ENCODE data around the gene KCTD3. TPM values are rescaled to one million over a fixed set of nuclear protein-coding genes. Genes with fewer than 3 reads are reported as not detected.

The KCTD3 gene
- total RNA-seq, 1 donor from 2014 or later = 76.9 TPM

GRCh38 chr1:215665215-215665614 is 98.1 kb downstream of the KCTD3 start:
- Histone ChIP-seq H3K9me3 (no peaks in the 10 kb centered on the region), H3K4me3 (no peak overlapping the region), H3K27ac (no peak overlapping the region), H3K4me1 (no peaks in the 10 kb centered on the region), H3K27me3 (no peaks in the 10 kb centered on the region), H3K36me3 (no peaks in the 10 kb centered on the region)
- TF ChIP-seq POLR2AphosphoS5 (IDR thresholded peaks at IDR 0.05; ENCODE audit: insufficient read depth in 1 of 2, low read depth in 1 of 2) = no peak
- TF ChIP-seq POLR2A (IDR thresholded peaks at IDR 0.05) = no peak
- no peak for TF ChIP-seq CTCF (IDR thresholded peaks at IDR 0.05)
- no peak for DNase-seq (ENCODE audit: extremely low spot score in 2 of 2)
- intact Hi-C loops (cut with DNase I) = no loop called here

- DNase-seq (ENCODE audit: extremely low spot score in 2 of 2) = no peak
- Histone ChIP-seq H3K27me3 (no peaks in the 10 kb centered on the region), H3K27ac (no peak overlapping the region), H3K4me1 (no peaks in the 10 kb centered on the region), H3K9me3 (no peaks in the 10 kb centered on the region), H3K36me3 (no peaks in the 10 kb centered on the region), H3K4me3 (no peak overlapping the region)
- no peak for TF ChIP-seq CTCF (IDR thresholded peaks at IDR 0.05)
- TF ChIP-seq POLR2AphosphoS5 (IDR thresholded peaks at IDR 0.05; ENCODE audit: insufficient read depth in 1 of 2, low read depth in 1 of 2) = no peak
- TF ChIP-seq POLR2A (IDR thresholded peaks at IDR 0.05) = no peak
- intact Hi-C loops (cut with DNase I) = no loop called here
Measured at GRCh38 chr1:215667761-215668160, 100.7 kb downstream of the KCTD3 start.

GRCh38 chr1:215669806-215670491 is 102.8 kb downstream of the KCTD3 start:
- Histone ChIP-seq H3K4me1 (no peaks in the 10 kb centered on the region), H3K9me3 (no peaks in the 10 kb centered on the region), H3K4me3 (no peak overlapping the region), H3K36me3 (no peaks in the 10 kb centered on the region), H3K27ac (no peak overlapping the region), H3K27me3 (no peaks in the 10 kb centered on the region)
- no peak for TF ChIP-seq POLR2AphosphoS5 (IDR thresholded peaks at IDR 0.05; ENCODE audit: insufficient read depth in 1 of 2, low read depth in 1 of 2)
- intact Hi-C loops (cut with DNase I) = no loop called here
- no peak for DNase-seq (ENCODE audit: extremely low spot score in 2 of 2)

Small RNAs within 50 kb of the gene (small RNA-seq; reads per million reads assigned to genes)
- not detected for gene RF00108
